IMR-90 (cell line): ENCODE data around the gene TRAK2. TPM values are rescaled to one million over a fixed set of nuclear protein-coding genes. Genes with fewer than 3 reads are reported as not detected.

ENCODE experiments used
- ATAC-seq: fragments of 200-7000 bp; cut with Tn5 transposase; 2 replicates; pipeline ENCODE4 v1.9.1; 2020; ENCODE audit warnings: low read depth, mild to moderate bottlenecking, moderate library complexity
- BruUV-seq: library from RNA; stranded (reverse); fragments of 400-500 nt; replicated peaks from 2 replicates; lab custom pipeline; 2021; lab: Mats Ljungman, UMichigan
- CTCF ChIA-PET: fragments of 300-600 bp; formaldehyde crosslinking; extraction: SDS; loops from one replicate; lab custom pipeline; 2021; ENCODE audit warnings: antibody characterized with exemption; lab: Yijun Ruan, JAX
- POLR2A ChIA-PET: fragments of 300-600 bp; sonication (Branson Sonifier 250); formaldehyde crosslinking; loops from one replicate; lab custom pipeline; 2022; ENCODE audit warnings: antibody characterized with exemption; ENCODE audit not compliant: unreplicated experiment; lab: Charles Lee
- DNase-seq: peaks from one replicate; pipeline ENCODE4 v3.0.0; 2013
- H2AFZ ChIP-seq: replicated peaks from 2 replicates; pipeline ENCODE3; 2013; ENCODE audit warnings: low read length, mild to moderate bottlenecking; ENCODE audit not compliant: poor library complexity
- H2AK5ac ChIP-seq: 2 replicates; pipeline ENCODE4 v1.6.1; 2013; ENCODE audit warnings: low read depth, low read length, inconsistent platforms
- H2AK9ac ChIP-seq: replicated peaks from 2 replicates; pipeline ENCODE3; 2013; ENCODE audit warnings: mild to moderate bottlenecking, low read depth, low read length, moderate library complexity; ENCODE audit not compliant: poor library complexity
- H2BK120ac ChIP-seq: 2 replicates; pipeline ENCODE4 v1.6.1; 2013; ENCODE audit warnings: low read depth, low read length, inconsistent platforms
- H2BK15ac ChIP-seq: 3 replicates; pipeline ENCODE4 v1.6.1; 2013; ENCODE audit warnings: low read depth, low read length, inconsistent platforms
- H2BK20ac ChIP-seq: 2 replicates; pipeline ENCODE4 v1.6.1; 2013; ENCODE audit warnings: low read depth, mild to moderate bottlenecking, inconsistent platforms, low read length, moderate library complexity
- H2BK5ac ChIP-seq: 2 replicates; pipeline ENCODE4 v1.6.1; 2013; ENCODE audit warnings: mild to moderate bottlenecking, low read depth, low read length, inconsistent platforms; ENCODE audit not compliant: poor library complexity, severe bottlenecking
- H3K14ac ChIP-seq: replicated peaks from 2 replicates; pipeline ENCODE4 v1.6.1; 2013; ENCODE audit warnings: low read depth, low read length, inconsistent platforms
- H3K18ac ChIP-seq: 2 replicates; pipeline ENCODE4 v1.6.1; 2013; ENCODE audit warnings: low read depth, low read length, control low read depth
- H3K23ac ChIP-seq: 2 replicates; pipeline ENCODE4 v1.6.1; 2013; ENCODE audit warnings: low read depth, low read length, inconsistent platforms
- H3K27ac ChIP-seq: 2 replicates; pipeline ENCODE4 v1.5.1; 2013; ENCODE audit warnings: mild to moderate bottlenecking, control low read depth, low read length; ENCODE audit not compliant: insufficient read depth
- H3K27me3 ChIP-seq: 2 replicates; pipeline ENCODE4 v1.6.1; 2013; ENCODE audit warnings: low read length; ENCODE audit not compliant: control insufficient read depth, insufficient read depth
- H3K36me3 ChIP-seq: 2 replicates; pipeline ENCODE4 v1.6.1; 2013; ENCODE audit warnings: low read length, mixed read lengths; ENCODE audit not compliant: control insufficient read depth, insufficient read depth
- H3K4ac ChIP-seq: 2 replicates; pipeline ENCODE4 v1.6.1; 2013; ENCODE audit warnings: low read depth, low read length, inconsistent platforms
- H3K4me1 ChIP-seq: 2 replicates; pipeline ENCODE4 v1.6.1; 2013; ENCODE audit warnings: low read length, mixed read lengths; ENCODE audit not compliant: control insufficient read depth, insufficient read depth
- H3K4me2 ChIP-seq: 2 replicates; pipeline ENCODE4 v1.6.1; 2013; ENCODE audit warnings: low read depth, mild to moderate bottlenecking, control low read depth, low read length, moderate library complexity
- H3K4me3 ChIP-seq: 2 replicates; pipeline ENCODE4 v1.5.1; 2013; ENCODE audit warnings: low read depth, mild to moderate bottlenecking, control low read depth, low read length, moderate library complexity; ENCODE audit not compliant: insufficient read depth
- H3K56ac ChIP-seq: 2 replicates; pipeline ENCODE4 v1.6.1; 2013; ENCODE audit warnings: low read length, inconsistent platforms; ENCODE audit not compliant: insufficient read depth; ENCODE audit errors: extremely low read depth
- H3K79me1 ChIP-seq, 2 experiments: 2 replicates each; pipeline ENCODE4 v1.6.1; 2013; ENCODE audit warnings: low read length in 2 of 2, inconsistent platforms in 1 of 2, low read depth in 1 of 2
- H3K9ac ChIP-seq: 2 replicates; pipeline ENCODE4 v1.6.1; 2013; ENCODE audit warnings: low read depth, low read length, control low read depth
- H3K9me1 ChIP-seq: 2 replicates; pipeline ENCODE4 v1.6.1; 2013; ENCODE audit warnings: low read length, inconsistent platforms; ENCODE audit not compliant: insufficient read depth
- H3K9me3 ChIP-seq: 2 replicates; pipeline ENCODE4 v1.6.1; 2013; ENCODE audit warnings: low read length; ENCODE audit not compliant: control insufficient read depth, insufficient read depth
- H4K20me1 ChIP-seq: 2 replicates; pipeline ENCODE4 v1.6.1; 2013; ENCODE audit warnings: low read length, inconsistent platforms; ENCODE audit not compliant: insufficient read depth
- H4K5ac ChIP-seq: 2 replicates; pipeline ENCODE4 v1.6.1; 2013; ENCODE audit warnings: mild to moderate bottlenecking, low read depth, low read length, control low read depth
- H4K8ac ChIP-seq, 2 experiments: 2 replicates each; pipeline ENCODE4 v1.6.1; 2013; ENCODE audit warnings: low read depth in 2 of 2, low read length in 2 of 2, control low read depth in 1 of 2, inconsistent platforms in 1 of 2
- H4K91ac ChIP-seq: 2 replicates; pipeline ENCODE4 v1.6.1; 2013; ENCODE audit warnings: low read depth, low read length, inconsistent platforms; ENCODE audit not compliant: insufficient read depth
- CHD1 ChIP-seq: IDR thresholded peaks from 2 replicates; pipeline ENCODE4 v1.6.1; 2012; ENCODE audit warnings: low read depth, low read length, improper control_type of control experiment
- FOS ChIP-seq: fragments of 150-350 bp; IDR thresholded peaks from 2 replicates; pipeline ENCODE4 v1.6.1; 2016; ENCODE audit warnings: low read depth, low read length
- MAFK ChIP-seq: IDR thresholded peaks from 2 replicates; pipeline ENCODE4 v1.6.1; 2012; ENCODE audit warnings: low read depth, low read length, improper control_type of control experiment
- NFE2L2 ChIP-seq: fragments of 150-350 bp; IDR thresholded peaks from 2 replicates; pipeline ENCODE4 v1.6.1; 2016; ENCODE audit warnings: low read depth, mild to moderate bottlenecking, low read length
- POLR2A ChIP-seq: IDR thresholded peaks from 2 replicates; pipeline ENCODE4 v1.6.1; 2012; ENCODE audit warnings: mild to moderate bottlenecking, low read depth, low read length
- RFX5 ChIP-seq: IDR thresholded peaks from 2 replicates; pipeline ENCODE4 v1.8.0; 2012; ENCODE audit warnings: low read depth, mild to moderate bottlenecking, low read length, moderate library complexity
- WGBS, 2 experiments: methylation state at CpG; one replicate each; pipeline versions ENCODE4 v1.1.5 to v1.1.7; 2013; ENCODE audit warnings: missing lambda C conversion rate in 2 of 2; ENCODE audit not compliant: insufficient read length in 1 of 2; ENCODE audit errors: extremely low coverage in 2 of 2; 5-methylcytosine and 5-hydroxymethylcytosine counted together
- dilution Hi-C: fragments of 300-500 bp; cut with HindIII; formaldehyde crosslinking; loops from one replicate; pipeline ENCODE4 v1.14.3; 2018; ENCODE audit warnings: low sequenced_read_pairs; ENCODE audit not compliant: unreplicated experiment
- in situ Hi-C: fragments of 300-500 bp; cut with MboI; formaldehyde crosslinking; loops from 3 replicates; pipeline ENCODE4 v1.14.3; 2019; ENCODE audit warnings: low sequenced_read_pairs, inconsistent platforms, mixed read lengths
- intact Hi-C: fragments of 100-400 bp; cut with micrococcal nuclease; formaldehyde crosslinking; loops from 2 replicates; pipeline ENCODE4 v1.10.0; 2022
- polyA plus RNA-seq, 3 experiments: library from polyadenylated mRNA; depleted of rRNA; stranded (reverse); fragments of >200 nt; gene quantifications; 2 replicates each; pipeline ENCODE4 v1.2.3, GENCODE V29; 2012; ENCODE audit warnings: low replicate concordance in 1 of 3
- total RNA-seq: library from RNA; depleted of rRNA; stranded (reverse); fragments of >200 nt; gene quantifications from 2 replicates; pipeline ENCODE4 v1.2.3, GENCODE V29; 2012
- TF ChIP-seq, protein P1 (sequence below): fragments of 150-350 bp; IDR thresholded peaks from 2 replicates; pipeline ENCODE4 v1.6.1; 2016; ENCODE audit warnings: low read depth, mild to moderate bottlenecking, low read length, moderate library complexity, borderline replicate concordance

Gene TRAK2
- total and polyA plus RNA-seq, 2 of the 4 experiments (the other 2 are of a cell fraction): 13.1 to 65.4 TPM

DNA sequence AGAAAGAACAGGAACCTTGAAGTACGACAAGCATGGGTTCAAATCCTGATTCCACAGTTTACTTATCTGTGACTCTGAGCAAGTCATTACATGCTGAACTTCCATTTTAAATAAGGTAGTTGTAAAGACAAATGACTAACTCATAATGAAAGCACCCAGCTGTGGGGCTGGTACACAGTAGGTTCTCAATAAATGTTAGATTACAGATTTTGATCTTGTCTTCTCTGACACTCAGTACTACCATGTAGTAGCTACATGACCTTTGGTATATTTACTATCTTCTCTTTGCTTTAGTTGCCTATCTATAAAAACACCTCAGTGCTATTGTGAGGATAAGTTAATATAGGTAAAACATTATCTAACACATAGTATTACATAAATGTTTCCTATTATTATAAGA is 3.2 kb downstream of the TRAK2 start:
- ChIA-PET CTCF (no interaction called here), POLR2A (no interaction called here)
- TF ChIP-seq POLR2A: no peak
- TF ChIP-seq CHD1: no peak
- no peak for TF ChIP-seq RFX5
- no peak for TF ChIP-seq MAFK
- no peak for TF ChIP-seq FOS
- TF ChIP-seq, protein P1, sequence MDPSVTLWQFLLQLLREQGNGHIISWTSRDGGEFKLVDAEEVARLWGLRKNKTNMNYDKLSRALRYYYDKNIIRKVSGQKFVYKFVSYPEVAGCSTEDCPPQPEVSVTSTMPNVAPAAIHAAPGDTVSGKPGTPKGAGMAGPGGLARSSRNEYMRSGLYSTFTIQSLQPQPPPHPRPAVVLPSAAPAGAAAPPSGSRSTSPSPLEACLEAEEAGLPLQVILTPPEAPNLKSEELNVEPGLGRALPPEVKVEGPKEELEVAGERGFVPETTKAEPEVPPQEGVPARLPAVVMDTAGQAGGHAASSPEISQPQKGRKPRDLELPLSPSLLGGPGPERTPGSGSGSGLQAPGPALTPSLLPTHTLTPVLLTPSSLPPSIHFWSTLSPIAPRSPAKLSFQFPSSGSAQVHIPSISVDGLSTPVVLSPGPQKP: no peak
- no peak for TF ChIP-seq NFE2L2
- no CpG with 5 or more reads among the region's 1 CpG for WGBS, 2 experiments
- Histone ChIP-seq H4K20me1 (peaks cover 7% of the 10 kb centered on the region; the same call in 1 of the 2 replicates), H4K8ac (no peak overlapping the region), H3K4me3 (no peak overlapping the region), H3K4me1 (peaks cover 2% of the 10 kb centered on the region; the same call in 1 of the 2 replicates), H3K14ac (no peak overlapping the region), H3K9me1 (no peaks in the 10 kb centered on the region), H2BK120ac (no peak overlapping the region), H3K27ac (no peak overlapping the region), H3K27me3 (no peaks in the 10 kb centered on the region), H3K79me1 (peaks cover 28 to 69% of the 10 kb centered on the region in 2 experiments), H2AK5ac (no peak overlapping the region), H3K9me3 (no peaks in the 10 kb centered on the region), H2AFZ (no peak overlapping the region), H3K18ac (no peak overlapping the region), H2BK5ac (no peak overlapping the region), H2BK20ac (no peak overlapping the region), H3K9ac (no peak overlapping the region), H2BK15ac (no peak overlapping the region), H4K91ac (no peak overlapping the region), H3K23ac (no peak overlapping the region), H3K56ac (no peak overlapping the region), H3K36me3 (no peaks in the 10 kb centered on the region), H4K5ac (no peak overlapping the region), H2AK9ac (no peak overlapping the region), H3K4me2 (no peak overlapping the region), H3K4ac (no peak overlapping the region)
- intact Hi-C loops (no loop called here), dilution Hi-C loops (no loop called here), in situ Hi-C loops (no loop called here)
- BruUV-seq: no TSS peak
- DNase-seq: no peak
- no peak for ATAC-seq
